Endodermal cell (in vitro differentiated cells): Measurements from ENCODE around the gene MBTPS1. TPM values are rescaled to one million over a fixed set of nuclear protein-coding genes. Genes with fewer than 3 reads are reported as not detected.

Experiments
- DNase-seq: peaks from one replicate; pipeline ENCODE4 v3.0.0-alpha.2; 2017
- H3K27ac ChIP-seq: 2 replicates; pipeline ENCODE4 v1.5.1; 2013; ENCODE audit warnings: mild to moderate bottlenecking, low read depth, low read length, moderate library complexity
- H3K27me3 ChIP-seq: 2 replicates; pipeline ENCODE4 v1.6.1; 2013; ENCODE audit warnings: mild to moderate bottlenecking, low read length, moderate library complexity; ENCODE audit not compliant: insufficient read depth, control insufficient read depth, poor library complexity, severe bottlenecking
- H3K36me3 ChIP-seq: 2 replicates; pipeline ENCODE4 v1.7.0; 2013; ENCODE audit warnings: mild to moderate bottlenecking, low read length, moderate library complexity; ENCODE audit not compliant: control insufficient read depth, insufficient read depth
- H3K4me1 ChIP-seq: one replicate; pipeline ENCODE4 v1.7.0; 2013; ENCODE audit warnings: low read length; ENCODE audit not compliant: control insufficient read depth, insufficient read depth
- H3K4me3 ChIP-seq: 2 replicates; pipeline ENCODE4 v1.5.1; 2013; ENCODE audit warnings: mild to moderate bottlenecking, low read length, moderate library complexity
- H3K9ac ChIP-seq: 2 replicates; pipeline ENCODE4 v1.6.1; 2013; ENCODE audit warnings: mild to moderate bottlenecking, low read length, moderate library complexity; ENCODE audit not compliant: poor library complexity, severe bottlenecking; ENCODE audit errors: extremely low read depth
- H3K9me3 ChIP-seq: 2 replicates; pipeline ENCODE4 v1.6.1; 2013; ENCODE audit warnings: mild to moderate bottlenecking, low read length, moderate library complexity; ENCODE audit not compliant: control insufficient read depth
- H3K27ac Mint-ChIP-seq: 2 replicates; pipeline ENCODE4 v1.8.0; 2020; ENCODE audit warnings: mixed read lengths
- H3K27me3 Mint-ChIP-seq: 2 replicates; pipeline ENCODE4 v1.8.0; 2021; ENCODE audit warnings: mild to moderate bottlenecking, mixed read lengths; ENCODE audit not compliant: insufficient read depth
- H3K36me3 Mint-ChIP-seq: 2 replicates; pipeline ENCODE4 v1.8.0; 2020; ENCODE audit warnings: low read depth, mixed read lengths
- H3K4me1 Mint-ChIP-seq: 2 replicates; pipeline ENCODE4 v1.8.0; 2020; ENCODE audit warnings: mixed read lengths
- H3K4me3 Mint-ChIP-seq: 2 replicates; pipeline ENCODE4 v1.8.0; 2020; ENCODE audit warnings: mild to moderate bottlenecking, moderate library complexity, mixed read lengths
- H3K9me3 Mint-ChIP-seq: 2 replicates; pipeline ENCODE4 v1.8.0; 2020; ENCODE audit warnings: mild to moderate bottlenecking, mixed read lengths
- WGBS, 2 experiments: methylation state at CpG; one replicate each; pipeline versions ENCODE4 v1.1.5 to v1.1.7; 2013; ENCODE audit warnings: missing lambda C conversion rate in 2 of 2, mixed read lengths in 1 of 2; ENCODE audit not compliant: insufficient coverage in 1 of 2, insufficient read length in 1 of 2; 5-methylcytosine and 5-hydroxymethylcytosine counted together
- total RNA-seq, 2 donors: library from RNA; stranded (reverse); fragmentation: NEBNext Ultra II Directional in 1 of 2; extraction: Animal tissue kit (Norgen Biotek cat#: 25700) in 1 of 2; gene quantifications; 2 replicates in 1 of 2; 3 replicates in 1 of 2; pipeline ENCODE4 v1.2.1, GENCODE V29; 2021
- TF ChIP-seq, protein P1 (sequence below): fragments of 200-600 bp; sonication (generic); conservative IDR thresholded peaks from 2 replicates; pipeline ENCODE4 v1.5.0; 2021; ENCODE audit warnings: antibody characterized with exemption, mild to moderate bottlenecking

Gene MBTPS1
- total RNA-seq, 2 donors from 2014 or later: 59.7 to 62.9 TPM

DNA sequence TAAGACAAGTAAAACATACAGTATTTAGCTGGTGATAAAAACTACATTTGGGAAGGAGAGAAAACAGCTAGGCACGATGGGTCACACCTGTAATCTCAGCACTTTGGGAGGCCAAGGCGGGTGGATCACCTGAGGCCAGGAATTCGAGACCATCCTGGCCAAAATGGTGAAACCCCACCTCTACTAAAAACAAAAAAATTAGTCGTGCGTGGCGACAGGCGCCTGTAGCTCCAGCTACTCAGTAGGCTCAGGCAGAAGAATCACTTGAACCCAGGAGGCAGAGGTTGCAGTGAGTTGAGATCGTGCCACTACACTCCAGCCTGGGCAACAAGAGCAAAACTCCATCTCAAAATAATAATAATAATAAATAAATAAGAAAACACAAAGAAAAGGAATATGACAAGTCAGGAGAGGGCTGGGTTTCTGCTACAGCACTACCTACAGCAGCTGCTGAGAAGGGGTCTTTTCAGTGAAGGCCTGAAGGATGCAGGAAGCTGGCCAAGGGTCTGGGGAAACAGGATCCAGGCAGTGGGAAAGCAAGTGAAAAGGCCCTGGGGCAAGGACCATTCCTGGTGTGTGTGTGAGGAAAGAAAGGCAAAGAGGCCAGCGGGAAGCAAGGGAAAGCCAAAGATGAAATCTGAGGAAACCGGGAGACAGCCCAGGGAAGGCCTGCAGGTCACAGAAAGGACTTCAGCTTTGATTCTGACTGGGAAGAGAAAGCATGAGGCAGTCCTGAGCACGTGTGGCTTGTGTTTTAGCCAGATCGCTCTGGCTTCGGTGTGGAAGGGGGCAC lies 10.6 kb downstream of the MBTPS1 start:
- Histone ChIP-seq H3K9me3 (no peaks in the 10 kb centered on the region), H3K9ac (no peak overlapping the region), H3K36me3 (peaks cover 7% of the 10 kb centered on the region), H3K4me3 (no peak overlapping the region), H3K27me3 (no peaks in the 10 kb centered on the region), H3K27ac (no peak overlapping the region), H3K4me1 (no peaks in the 10 kb centered on the region)
- Mint-ChIP-seq H3K27me3 (no peaks in the 10 kb centered on the region), H3K36me3 (peaks cover 13% of the 10 kb centered on the region), H3K27ac (peak overlapping the region; percentile 16), H3K9me3 (no peaks in the 10 kb centered on the region), H3K4me1 (peaks cover 3% of the 10 kb centered on the region), H3K4me3 (no peak overlapping the region)
- DNase-seq: no peak
- TF ChIP-seq, protein P1, sequence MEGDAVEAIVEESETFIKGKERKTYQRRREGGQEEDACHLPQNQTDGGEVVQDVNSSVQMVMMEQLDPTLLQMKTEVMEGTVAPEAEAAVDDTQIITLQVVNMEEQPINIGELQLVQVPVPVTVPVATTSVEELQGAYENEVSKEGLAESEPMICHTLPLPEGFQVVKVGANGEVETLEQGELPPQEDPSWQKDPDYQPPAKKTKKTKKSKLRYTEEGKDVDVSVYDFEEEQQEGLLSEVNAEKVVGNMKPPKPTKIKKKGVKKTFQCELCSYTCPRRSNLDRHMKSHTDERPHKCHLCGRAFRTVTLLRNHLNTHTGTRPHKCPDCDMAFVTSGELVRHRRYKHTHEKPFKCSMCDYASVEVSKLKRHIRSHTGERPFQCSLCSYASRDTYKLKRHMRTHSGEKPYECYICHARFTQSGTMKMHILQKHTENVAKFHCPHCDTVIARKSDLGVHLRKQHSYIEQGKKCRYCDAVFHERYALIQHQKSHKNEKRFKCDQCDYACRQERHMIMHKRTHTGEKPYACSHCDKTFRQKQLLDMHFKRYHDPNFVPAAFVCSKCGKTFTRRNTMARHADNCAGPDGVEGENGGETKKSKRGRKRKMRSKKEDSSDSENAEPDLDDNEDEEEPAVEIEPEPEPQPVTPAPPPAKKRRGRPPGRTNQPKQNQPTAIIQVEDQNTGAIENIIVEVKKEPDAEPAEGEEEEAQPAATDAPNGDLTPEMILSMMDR: no peak
- 93 to 96% methylated on average over 8 to 12 of the region's 13 CpGs for WGBS, 2 experiments

DNA sequence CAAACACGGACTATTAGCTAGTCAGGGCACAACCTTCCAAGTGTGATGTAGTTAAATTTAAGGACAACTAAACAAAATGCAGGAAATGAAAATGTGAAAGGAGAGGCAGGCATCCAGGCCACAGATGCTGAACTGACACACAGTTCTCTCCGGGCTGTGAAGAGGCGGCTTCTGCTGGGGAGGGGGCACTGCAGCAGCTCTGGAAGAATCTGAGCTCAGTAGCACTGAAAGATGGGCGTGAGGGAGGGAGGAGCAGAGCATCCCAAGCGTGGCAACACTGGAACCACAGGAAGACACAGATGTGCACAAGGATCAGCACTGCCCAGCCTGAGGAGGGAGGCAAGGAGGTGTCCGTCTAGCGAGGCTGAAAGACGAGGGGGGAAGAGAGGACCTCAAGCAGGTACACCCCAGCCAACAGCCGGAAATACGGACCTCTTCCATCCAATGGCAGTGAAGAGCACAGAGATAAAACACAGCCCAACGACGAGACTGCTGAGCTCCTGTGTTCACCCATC lies 11.4 kb downstream of the MBTPS1 start:
- H3K36me3 ChIP-seq: peaks cover under 1% of the 10 kb centered on the region
- H3K27me3 ChIP-seq: no peaks in the 10 kb centered on the region
- peaks cover 13% of the 10 kb centered on the region for H3K36me3 Mint-ChIP-seq
- no peak overlapping the region for H3K27ac Mint-ChIP-seq
- H3K9me3 ChIP-seq: no peaks in the 10 kb centered on the region
- no peak overlapping the region for H3K4me3 ChIP-seq
- 90 to 92% methylated on average over 10 to 12 of the region's 12 CpGs for WGBS, 2 experiments
- H3K4me3 Mint-ChIP-seq: no peak overlapping the region
- no peaks in the 10 kb centered on the region for H3K27me3 Mint-ChIP-seq
- DNase-seq: no peak
- TF ChIP-seq, protein P1: no peak
- H3K9me3 Mint-ChIP-seq: no peaks in the 10 kb centered on the region
- H3K4me1 Mint-ChIP-seq: no peaks in the 10 kb centered on the region
- H3K4me1 ChIP-seq: no peaks in the 10 kb centered on the region
- no peak overlapping the region for H3K9ac ChIP-seq
- H3K27ac ChIP-seq: no peak overlapping the region

DNA sequence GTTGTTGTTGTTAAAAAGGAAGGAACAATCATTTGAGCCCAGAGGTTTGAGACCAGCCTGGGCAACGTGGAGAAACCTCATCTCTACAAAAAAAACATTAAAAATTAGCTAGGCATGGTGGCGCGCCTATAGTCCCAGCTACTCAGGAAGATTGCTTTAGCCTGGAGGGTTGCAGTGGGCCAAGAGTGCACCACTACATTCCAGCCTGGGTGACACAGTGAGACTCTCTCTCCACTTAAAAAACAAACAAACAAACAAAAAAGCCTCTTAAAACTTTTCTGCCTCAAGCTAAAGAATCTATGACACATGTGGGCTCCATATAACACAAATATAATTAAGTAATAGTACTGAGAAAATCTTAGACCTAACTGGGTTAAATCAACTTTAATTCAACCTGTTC lies 12.5 kb downstream of the MBTPS1 start:
- 88 to 91% methylated on average over 3 of the region's 3 CpGs for WGBS, 2 experiments
- H3K36me3 Mint-ChIP-seq: peaks cover 17% of the 10 kb centered on the region

More for the DNA sequence above, 12.5 kb downstream of the MBTPS1 start:
- TF ChIP-seq, protein P1: no peak
- Histone ChIP-seq H3K9ac (no peak overlapping the region), H3K4me1 (no peaks in the 10 kb centered on the region), H3K4me3 (no peak overlapping the region), H3K27me3 (no peaks in the 10 kb centered on the region), H3K36me3 (peaks cover 2% of the 10 kb centered on the region), H3K9me3 (no peaks in the 10 kb centered on the region), H3K27ac (no peak overlapping the region)
- no peaks in the 10 kb centered on the region for H3K27me3 Mint-ChIP-seq
- no peak overlapping the region for H3K27ac Mint-ChIP-seq
- no peaks in the 10 kb centered on the region for H3K9me3 Mint-ChIP-seq
- H3K4me3 Mint-ChIP-seq: no peak overlapping the region
- DNase-seq: no peak
- H3K4me1 Mint-ChIP-seq: no peaks in the 10 kb centered on the region
